Stimulated activated CD8-positive, alpha-beta memory T cell treated with anti-CD3 and anti-CD28 coated beads, Interleukin-4, amount 100 ng/mL, for 24 hours (primary cell): ENCODE results near the gene CPN2.

ENCODE experiments used
- DNase-seq: peaks from one replicate; pipeline ENCODE4 v3.0.0-alpha.2; 2020; ENCODE audit warnings: low read depth

The CPN2 gene

GRCh38 chr3:194312743-194313281, 38.3 kb downstream of the CPN2 start:
- DNase-seq: no peak

GRCh38 chr3:194312186-194312742, 38.9 kb downstream of the CPN2 start:
- DNase-seq: no peak

GRCh38 chr3:194311000-194311399, 40.1 kb downstream of the CPN2 start:
- DNase-seq: no peak

DNA sequence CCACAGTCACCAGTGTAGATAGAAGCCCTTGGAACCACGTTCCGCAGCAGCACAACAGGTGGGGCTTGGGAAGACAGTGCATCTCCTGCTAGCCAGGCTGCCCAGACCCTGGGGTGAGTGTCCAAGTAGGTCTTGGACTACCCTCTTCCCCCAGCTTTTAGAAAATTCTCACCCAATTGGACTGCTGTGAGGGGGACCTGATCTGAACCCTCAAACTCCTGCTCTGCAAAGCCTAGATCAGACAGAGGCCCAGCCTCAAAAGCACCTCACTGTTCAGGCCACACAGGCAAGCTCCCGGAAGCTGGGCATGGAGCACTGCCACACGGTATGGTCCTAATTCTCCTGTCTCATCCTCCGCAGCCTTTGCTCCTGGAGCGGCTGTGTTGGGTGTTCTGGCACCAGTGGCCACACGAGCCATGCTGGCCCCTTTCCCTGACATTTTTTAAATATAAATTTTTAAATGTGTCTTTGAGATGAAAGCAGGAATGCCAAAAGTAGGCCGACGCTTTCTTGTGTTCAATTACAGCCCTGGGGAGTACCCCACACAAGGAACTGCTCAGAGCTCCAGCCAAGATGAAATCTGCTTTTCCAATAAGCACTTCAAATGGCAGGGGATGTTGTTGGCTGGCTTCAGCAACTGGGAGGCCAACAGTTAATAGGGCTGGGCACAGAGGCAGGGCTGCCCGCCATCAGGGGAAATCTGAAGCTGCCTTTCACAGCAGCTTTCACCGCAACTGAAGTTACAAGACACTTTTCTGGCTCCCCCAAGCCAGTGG, 40.9 kb downstream of the CPN2 start:
- DNase-seq: no peak

GRCh38 chr3:194308601-194309449, 42.3 kb downstream of the CPN2 start:
- no peak for DNase-seq

GRCh38 chr3:194307849-194308248, 43.3 kb downstream of the CPN2 start:
- no peak for DNase-seq

DNA sequence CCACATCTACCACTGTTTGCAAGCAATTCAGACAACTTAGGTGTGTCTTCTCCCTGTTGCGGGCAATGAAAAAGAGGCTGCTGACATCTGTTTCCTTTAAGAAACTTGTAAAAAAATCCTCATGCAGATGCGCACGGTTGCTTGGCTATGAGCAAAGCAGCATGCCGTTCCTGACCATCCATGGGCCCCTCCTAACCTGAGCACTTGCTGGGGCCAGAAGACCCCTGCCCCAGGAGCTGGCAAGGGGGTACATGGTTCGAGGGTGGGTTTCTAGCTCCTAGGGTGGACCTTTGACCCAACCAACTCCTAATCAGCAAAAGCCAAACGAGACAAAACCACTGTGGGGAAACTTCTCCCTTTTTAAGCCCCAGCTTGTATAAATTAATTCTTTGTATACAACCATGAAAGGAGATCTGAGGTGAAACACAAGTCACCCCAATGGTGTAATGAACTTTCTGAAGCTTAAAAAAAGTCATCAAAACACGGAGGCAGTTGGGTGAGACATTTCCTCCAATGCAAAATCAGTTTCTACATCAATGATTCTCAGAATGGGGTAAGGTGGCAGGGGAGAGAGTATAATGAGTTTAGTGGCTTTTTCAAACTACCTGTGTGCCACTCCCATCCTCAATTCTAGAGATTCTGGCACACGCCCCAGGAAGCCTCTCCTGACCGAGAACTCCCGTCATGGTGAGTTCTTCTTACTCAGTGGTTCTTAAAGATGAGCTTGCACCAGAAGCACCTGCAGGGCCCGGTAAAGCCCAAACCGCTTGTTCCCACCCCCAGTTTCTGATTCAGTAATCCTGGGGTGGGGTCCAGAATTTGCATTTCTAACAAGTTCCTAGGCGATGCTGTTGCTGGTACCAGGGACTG, 44.1 kb downstream of the CPN2 start:
- no peak for DNase-seq

DNA sequence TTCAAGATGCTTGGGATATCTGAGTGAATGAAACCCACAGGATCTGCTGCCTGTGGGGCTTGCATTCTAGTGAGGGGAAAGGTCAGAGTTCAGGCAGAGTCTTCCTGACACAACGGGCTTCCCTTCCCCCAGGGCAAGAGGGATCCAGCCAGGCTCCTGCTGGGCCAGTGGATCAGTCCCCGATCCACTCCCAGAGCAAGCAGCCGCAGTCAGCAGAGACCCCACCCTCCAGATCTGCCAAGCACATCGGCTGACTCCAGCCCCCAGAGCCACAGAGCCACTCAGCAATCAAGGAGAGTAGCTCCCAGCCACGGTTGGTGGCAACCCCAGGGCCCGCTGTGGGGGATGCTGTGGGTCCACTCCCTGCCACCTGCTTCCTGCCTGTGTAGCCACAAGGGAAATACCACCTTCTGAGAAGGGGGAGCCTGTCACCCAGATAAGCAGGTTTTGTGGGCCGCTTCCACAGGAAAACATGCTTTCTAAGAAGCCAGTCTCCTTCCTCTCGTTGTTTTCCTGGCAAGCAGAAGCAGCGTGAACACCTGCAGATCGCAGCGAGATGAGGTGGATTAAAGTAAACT, 44.9 kb downstream of the CPN2 start:
- DNase-seq: no peak

DNA sequence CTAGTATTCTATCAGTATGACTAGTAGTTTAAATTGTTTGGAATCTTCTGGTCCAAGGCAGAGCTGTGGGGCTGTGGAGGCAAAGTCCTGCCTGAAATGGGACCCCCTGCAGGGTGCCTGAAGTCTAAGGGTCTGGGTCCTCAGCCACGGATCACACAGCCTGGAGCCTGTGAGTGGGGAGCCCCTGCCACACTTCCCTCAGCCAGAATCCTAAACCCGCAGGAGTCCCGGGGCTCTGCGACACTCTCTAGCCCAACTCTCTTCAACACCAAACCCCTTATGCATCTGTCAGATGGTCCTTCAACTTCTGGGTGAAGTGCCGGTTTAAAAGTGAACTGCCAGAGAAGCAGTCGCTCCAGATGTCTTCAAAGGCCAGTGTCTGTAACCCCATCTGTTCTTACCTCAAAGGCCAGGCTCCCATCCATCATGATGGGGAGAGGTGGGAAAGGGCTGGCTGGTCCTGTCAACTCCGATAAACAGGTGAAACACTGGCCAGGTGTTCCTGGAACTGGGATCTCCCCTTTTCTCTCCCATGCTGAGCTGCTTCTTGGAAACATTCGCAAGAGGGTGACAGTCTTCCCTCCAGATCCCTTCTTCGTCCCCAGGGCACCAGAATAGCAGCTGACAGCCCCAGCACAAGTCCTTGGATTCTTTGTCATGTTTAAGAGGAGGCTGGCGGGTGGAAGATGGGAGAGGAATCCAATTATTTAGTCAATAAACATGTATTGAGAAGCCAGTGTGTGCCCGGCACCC, 45.6 kb downstream of the CPN2 start:
- no peak for DNase-seq

DNA sequence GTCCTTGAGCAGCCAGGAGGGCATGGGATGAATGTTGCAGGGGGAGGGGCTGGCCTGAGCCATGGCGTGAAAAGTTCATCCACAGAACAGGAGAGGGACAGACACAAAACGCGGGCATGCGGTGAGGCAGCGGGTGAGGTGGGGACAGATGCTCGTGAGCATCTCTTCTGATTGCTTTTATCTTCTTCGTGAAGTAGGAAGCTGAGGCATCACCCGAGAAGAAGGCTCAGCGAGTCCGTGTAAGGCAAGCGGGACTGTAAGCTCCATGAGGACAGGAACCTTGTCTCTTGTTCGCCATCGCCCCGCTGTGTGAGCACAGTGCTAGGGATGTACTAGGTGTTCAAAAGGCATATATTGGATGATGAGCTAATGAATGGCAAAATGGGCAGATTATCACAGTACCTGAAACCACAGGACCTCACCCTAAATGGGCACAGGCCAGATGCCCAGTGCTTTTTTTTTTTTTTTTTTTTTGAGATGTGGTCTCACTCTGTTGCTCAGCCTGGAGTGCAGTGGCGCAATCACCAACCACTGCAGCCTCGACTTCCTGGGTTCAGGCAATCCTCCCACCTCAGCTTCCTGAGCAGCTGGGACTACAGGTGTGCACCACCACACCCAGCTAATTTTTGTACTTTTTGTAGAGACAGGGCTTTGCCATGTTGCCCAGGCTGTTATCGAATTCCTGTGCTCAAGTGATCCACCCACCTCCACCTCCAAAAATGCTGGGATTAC, 46.8 kb downstream of the CPN2 start:
- DNase-seq: no peak

- DNase-seq: no peak
These were observed 47.4 kb downstream of the CPN2 start for GRCh38 chr3:194303749-194304148.

- DNase-seq: no peak
These were observed 49.4 kb downstream of the CPN2 start for GRCh38 chr3:194301730-194302129.

GRCh38 chr3:194300936-194301335, 50.2 kb downstream of the CPN2 start:
- no peak for DNase-seq

GRCh38 chr3:194300382-194300758, 50.8 kb downstream of the CPN2 start:
- no peak for DNase-seq

DNA sequence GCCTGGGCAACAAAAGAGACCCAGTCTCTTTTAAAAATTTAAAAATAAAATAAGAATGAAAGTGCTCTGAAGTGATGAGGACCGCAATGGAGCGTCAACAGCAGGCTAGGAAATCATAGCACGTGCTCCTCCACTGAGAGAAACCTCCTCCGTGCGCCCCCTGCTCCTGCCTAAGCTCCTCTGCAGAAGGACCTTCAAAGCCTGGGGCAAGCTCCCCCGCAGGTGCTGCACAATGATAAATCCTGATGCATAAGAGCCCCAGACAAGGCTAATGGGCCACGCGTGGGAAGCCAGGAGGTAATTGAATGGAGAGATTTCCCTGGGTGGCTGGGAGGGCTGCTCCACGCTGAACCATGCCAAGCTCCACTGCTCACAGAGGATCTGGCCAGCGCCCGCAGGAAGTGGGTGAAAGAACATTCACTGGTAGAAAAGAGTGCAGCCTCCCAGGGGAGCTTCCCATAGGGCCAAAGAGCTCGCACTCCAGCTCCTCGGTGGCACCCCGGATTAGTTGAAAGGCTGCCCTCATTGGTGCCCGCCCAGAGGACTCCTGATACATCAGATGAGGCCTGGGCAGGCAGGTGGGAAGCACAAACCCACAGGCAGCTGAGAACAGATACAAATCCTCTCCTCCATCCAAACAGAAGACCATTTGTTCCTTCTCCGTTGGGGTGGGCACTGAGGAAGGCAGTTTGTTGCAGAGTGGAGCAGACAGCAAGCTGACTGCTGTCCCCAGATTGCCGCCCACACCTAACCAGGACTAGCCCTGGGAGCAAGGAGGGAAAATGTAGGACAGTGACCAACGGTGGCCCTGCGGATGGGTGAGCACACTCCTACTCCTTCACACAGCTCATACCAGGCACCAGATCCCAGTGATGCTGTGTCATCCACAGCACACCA, 52.5 kb downstream of the CPN2 start:
- DNase-seq: no peak

- DNase-seq: no peak
These were observed 54.5 kb downstream of the CPN2 start for GRCh38 chr3:194296454-194297263.

DNA sequence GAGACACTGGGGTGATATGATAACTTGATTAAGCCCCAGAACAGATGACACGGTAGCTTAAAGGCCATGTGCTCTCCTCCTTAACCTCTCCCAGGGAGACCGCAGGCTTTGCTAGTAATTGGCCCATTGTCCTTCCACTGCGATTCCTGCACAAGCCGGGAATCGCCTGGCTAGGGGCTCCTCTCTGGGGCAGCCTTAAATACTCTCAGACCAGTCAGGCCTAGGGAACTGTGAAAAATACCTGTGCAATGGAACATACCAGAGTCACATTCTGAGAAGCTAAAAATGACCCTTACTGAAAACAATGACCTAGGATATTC, 56.3 kb downstream of the CPN2 start:
- DNase-seq: no peak

- no peak for DNase-seq
These were observed 56.8 kb downstream of the CPN2 start for GRCh38 chr3:194294199-194294894.
